GM20000 (cell line): ENCODE results near the gene CLTRN.
"Not testable (repeated sequence)": the region's sequence is repeated elsewhere in the genome, so short reads cannot be mapped to it uniquely, and the experiment has no call there.

Source experiments
- DNase-seq: peaks from one replicate; pipeline ENCODE4 v3.0.0; 2012; ENCODE audit warnings: low spot score
- TF ChIP-seq, protein P1 (sequence below): IDR thresholded peaks from 2 replicates; pipeline ENCODE4 v1.5.1; 2012; ENCODE audit warnings: mild to moderate bottlenecking, control low read depth; ENCODE audit errors: extremely low read depth, missing control alignments

The CLTRN gene

GRCh38 chrX:15664487-15665444, at the start of gene CLTRN:
Gene CLTRN, minus strand, starts transcription at chrX:15664805. Its CDS starts 30 bp downstream, at chrX:15664775.
- DNase-seq: no peak
- TF ChIP-seq, protein P1, sequence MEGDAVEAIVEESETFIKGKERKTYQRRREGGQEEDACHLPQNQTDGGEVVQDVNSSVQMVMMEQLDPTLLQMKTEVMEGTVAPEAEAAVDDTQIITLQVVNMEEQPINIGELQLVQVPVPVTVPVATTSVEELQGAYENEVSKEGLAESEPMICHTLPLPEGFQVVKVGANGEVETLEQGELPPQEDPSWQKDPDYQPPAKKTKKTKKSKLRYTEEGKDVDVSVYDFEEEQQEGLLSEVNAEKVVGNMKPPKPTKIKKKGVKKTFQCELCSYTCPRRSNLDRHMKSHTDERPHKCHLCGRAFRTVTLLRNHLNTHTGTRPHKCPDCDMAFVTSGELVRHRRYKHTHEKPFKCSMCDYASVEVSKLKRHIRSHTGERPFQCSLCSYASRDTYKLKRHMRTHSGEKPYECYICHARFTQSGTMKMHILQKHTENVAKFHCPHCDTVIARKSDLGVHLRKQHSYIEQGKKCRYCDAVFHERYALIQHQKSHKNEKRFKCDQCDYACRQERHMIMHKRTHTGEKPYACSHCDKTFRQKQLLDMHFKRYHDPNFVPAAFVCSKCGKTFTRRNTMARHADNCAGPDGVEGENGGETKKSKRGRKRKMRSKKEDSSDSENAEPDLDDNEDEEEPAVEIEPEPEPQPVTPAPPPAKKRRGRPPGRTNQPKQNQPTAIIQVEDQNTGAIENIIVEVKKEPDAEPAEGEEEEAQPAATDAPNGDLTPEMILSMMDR: no peak

- DNase-seq: not testable (repeated sequence)
Measured at GRCh38 chrX:15704273-15704672, 39.7 kb upstream of the CLTRN start.

DNA sequence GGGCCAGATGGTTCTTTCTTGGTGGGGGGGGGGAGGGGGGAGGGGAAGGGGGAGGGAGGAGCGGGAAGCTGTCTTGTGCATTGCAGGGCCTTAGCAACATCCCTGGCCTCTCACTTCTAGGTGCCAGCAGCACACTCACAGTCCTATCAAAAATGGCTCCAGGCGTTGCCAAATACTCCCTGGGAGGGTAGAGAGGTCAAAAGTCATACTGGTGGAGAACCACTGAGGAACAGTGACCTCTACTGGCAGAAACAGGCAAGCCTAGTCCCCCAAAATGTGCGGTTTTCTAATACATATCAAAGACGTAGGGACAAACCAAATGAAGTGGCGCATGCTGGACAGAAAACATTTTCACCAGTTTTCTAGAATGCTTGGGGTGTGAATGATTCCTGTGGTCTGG, 39.2 kb upstream of the CLTRN start:
- DNase-seq: not testable (repeated sequence)

- DNase-seq: no peak
Measured at GRCh38 chrX:15702488-15703371, 38.1 kb upstream of the CLTRN start.

GRCh38 chrX:15696516-15696915, 31.9 kb upstream of the CLTRN start:
- no peak for DNase-seq
- TF ChIP-seq, protein P1: no peak

More at GRCh38 chrX:15702488-15703371, 38.1 kb upstream of the CLTRN start:
- TF ChIP-seq, protein P1: no peak

- TF ChIP-seq, protein P1: no peak
- DNase-seq: no peak
Measured at GRCh38 chrX:15694941-15695451, 30.4 kb upstream of the CLTRN start.

DNA sequence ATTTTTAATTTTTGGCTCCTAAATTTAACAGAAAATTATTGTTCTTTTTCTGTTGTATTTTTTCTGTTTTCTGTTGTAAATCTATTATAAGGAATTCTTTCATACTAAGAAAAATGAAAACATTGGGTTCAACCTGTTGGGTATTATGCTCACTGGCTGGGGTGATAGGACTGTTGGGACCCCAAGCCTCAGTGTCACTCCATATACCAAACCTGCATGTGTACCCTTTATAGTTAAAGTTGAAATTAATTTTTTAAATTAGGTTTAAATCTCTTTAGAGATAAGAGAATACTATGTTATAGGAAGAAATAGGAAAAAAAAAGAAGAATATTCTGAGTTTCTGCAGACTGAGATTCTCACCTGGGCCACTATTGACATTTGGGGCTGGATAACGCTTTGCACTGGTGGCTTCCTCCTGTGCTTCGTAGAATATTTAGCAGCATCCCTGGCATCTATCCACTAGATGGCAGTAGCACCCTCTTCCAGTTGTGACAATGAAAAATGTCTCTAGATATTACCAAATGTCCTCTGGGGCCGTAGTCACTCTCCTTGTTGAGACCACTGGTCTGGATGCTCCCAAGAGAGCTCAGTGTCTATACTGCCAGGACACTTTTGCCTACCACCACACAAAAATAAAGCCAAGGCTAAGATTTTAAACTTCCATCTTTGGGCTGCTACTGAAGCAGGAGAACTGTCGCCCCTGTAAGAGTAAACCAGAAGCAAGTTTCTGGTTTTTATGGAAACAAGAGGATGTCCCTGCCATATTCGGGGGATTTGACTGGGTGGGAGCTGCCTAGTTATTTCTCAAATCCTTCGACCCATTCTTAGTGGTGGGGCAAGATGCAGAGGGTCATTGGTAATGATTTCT, 22.4 kb upstream of the CLTRN start:
- TF ChIP-seq, protein P1: peak; percentile 46
- peak; percentile 32 for DNase-seq
